Measurements from ENCODE around the gene PGAP3. TPM values are rescaled to one million over a fixed set of nuclear protein-coding genes. Genes with fewer than 3 reads are reported as not detected.

PGAP3 gene
- total and polyA plus RNA-seq, 2 donors from 2014 or later = 33.8 to 48.5 TPM

GRCh38 chr17:39651923-39652586 lies 35.8 kb downstream of the PGAP3 start:
- DNase-seq (no peak), FAIRE-seq (no peak)
- Histone ChIP-seq H3K4me1 (ENCODE audit: control insufficient read depth in 2 of 3, insufficient read depth in 2 of 3, low read depth in 1 of 3, low read length in 3 of 3) (peaks cover 0 to 5% (median 0%) of the 10 kb centered on the region in 3 donors), H3K9ac (ENCODE audit: low read length in 3 of 3) (no peak overlapping the region), H3K27me3 (ENCODE audit: control insufficient read depth, insufficient read depth, low read length) (no peaks in the 10 kb centered on the region), H3K27ac (ENCODE audit: low read depth in 2 of 2, low read length in 2 of 2) (no peak overlapping the region), H3K4me3 (ENCODE audit: low read length in 3 of 3) (no peak overlapping the region), H3K9me3 (ENCODE audit: control insufficient read depth in 2 of 3, insufficient read depth in 1 of 3, low read length in 3 of 3) (no peaks in the 10 kb centered on the region), H3K36me3 (ENCODE audit: control insufficient read depth in 2 of 3, insufficient read depth in 3 of 3, low read length in 3 of 3) (peaks cover 0 to 3% (median 2%) of the 10 kb centered on the region in 3 donors)
- intact Hi-C loops (cut with DNase I) = no loop called here
- TF ChIP-seq, protein P1, sequence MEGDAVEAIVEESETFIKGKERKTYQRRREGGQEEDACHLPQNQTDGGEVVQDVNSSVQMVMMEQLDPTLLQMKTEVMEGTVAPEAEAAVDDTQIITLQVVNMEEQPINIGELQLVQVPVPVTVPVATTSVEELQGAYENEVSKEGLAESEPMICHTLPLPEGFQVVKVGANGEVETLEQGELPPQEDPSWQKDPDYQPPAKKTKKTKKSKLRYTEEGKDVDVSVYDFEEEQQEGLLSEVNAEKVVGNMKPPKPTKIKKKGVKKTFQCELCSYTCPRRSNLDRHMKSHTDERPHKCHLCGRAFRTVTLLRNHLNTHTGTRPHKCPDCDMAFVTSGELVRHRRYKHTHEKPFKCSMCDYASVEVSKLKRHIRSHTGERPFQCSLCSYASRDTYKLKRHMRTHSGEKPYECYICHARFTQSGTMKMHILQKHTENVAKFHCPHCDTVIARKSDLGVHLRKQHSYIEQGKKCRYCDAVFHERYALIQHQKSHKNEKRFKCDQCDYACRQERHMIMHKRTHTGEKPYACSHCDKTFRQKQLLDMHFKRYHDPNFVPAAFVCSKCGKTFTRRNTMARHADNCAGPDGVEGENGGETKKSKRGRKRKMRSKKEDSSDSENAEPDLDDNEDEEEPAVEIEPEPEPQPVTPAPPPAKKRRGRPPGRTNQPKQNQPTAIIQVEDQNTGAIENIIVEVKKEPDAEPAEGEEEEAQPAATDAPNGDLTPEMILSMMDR (IDR thresholded peaks at IDR 0.05; ENCODE audit: borderline replicate concordance, extremely low read depth, insufficient read depth) = no peak

GRCh38 chr17:39650121-39650579 lies 37.7 kb downstream of the PGAP3 start:
- TF ChIP-seq, protein P1 (IDR thresholded peaks at IDR 0.05; ENCODE audit: borderline replicate concordance, extremely low read depth, insufficient read depth) = no peak

DNA sequence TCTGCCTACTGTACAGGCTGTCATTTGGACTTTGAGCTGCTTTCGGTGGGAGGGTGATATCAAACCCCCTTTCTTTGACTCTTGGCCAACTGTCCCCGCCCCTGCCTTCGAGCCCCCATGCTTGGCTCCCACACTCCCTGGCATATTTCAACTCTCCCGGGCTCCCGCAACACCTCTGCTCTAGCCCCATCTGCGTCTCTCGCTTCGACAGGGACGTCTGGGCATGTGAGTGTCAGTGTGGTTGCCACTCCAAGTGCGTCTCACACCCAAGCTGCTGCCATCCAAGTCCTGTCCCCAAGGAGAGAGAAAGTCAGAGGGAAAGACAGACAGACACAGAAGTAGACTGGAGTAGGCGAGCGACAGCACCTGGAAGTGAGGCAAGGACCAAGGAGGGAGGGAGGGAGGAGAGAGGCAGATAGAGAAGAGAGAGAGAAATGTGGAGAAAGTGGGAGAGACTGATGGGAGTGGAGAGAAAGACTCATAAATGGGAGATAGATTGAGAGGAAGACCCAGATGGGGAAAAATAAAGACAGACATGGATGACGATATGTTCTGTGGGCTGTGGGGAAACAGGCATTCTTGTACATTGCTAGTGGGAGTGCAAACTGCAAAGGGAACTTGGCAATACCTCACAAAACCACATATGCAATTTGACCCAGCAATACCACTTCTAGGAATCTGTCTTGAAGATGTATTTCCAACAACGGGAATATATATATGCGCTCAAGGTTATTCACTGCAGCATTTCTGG lies 39.1 kb downstream of the PGAP3 start:
- H3K4me1 ChIP-seq (ENCODE audit: control insufficient read depth in 2 of 3, insufficient read depth in 2 of 3, low read depth in 1 of 3, low read length in 3 of 3) = peaks cover 0 to 5% (median 0%) of the 10 kb centered on the region in 3 donors
- FAIRE-seq (no peak), DNase-seq (no peak)
- intact Hi-C loops (cut with DNase I) = no loop called here
- H3K4me3 ChIP-seq (ENCODE audit: low read length in 3 of 3) = no peak overlapping the region
- no peak overlapping the region for H3K9ac ChIP-seq (ENCODE audit: low read length in 3 of 3)
- no peaks in the 10 kb centered on the region for H3K9me3 ChIP-seq (ENCODE audit: control insufficient read depth in 2 of 3, insufficient read depth in 1 of 3, low read length in 3 of 3)
- H3K36me3 ChIP-seq (ENCODE audit: control insufficient read depth in 2 of 3, insufficient read depth in 3 of 3, low read length in 3 of 3) = peaks cover 0 to 3% (median 2%) of the 10 kb centered on the region in 3 donors
- H3K27ac ChIP-seq (ENCODE audit: low read depth in 2 of 2, low read length in 2 of 2) = no peak overlapping the region
- TF ChIP-seq, protein P1 (IDR thresholded peaks at IDR 0.05; ENCODE audit: borderline replicate concordance, extremely low read depth, insufficient read depth) = no peak
- no peaks in the 10 kb centered on the region for H3K27me3 ChIP-seq (ENCODE audit: control insufficient read depth, insufficient read depth, low read length)

More at GRCh38 chr17:39650121-39650579, 37.7 kb downstream of the PGAP3 start:
- Histone ChIP-seq H3K9ac (ENCODE audit: low read length in 3 of 3) (no peak overlapping the region), H3K36me3 (ENCODE audit: control insufficient read depth in 2 of 3, insufficient read depth in 3 of 3, low read length in 3 of 3) (peaks cover 0 to 3% (median 2%) of the 10 kb centered on the region in 3 donors), H3K9me3 (ENCODE audit: control insufficient read depth in 2 of 3, insufficient read depth in 1 of 3, low read length in 3 of 3) (no peaks in the 10 kb centered on the region), H3K4me3 (ENCODE audit: low read length in 3 of 3) (no peak overlapping the region), H3K4me1 (ENCODE audit: control insufficient read depth in 2 of 3, insufficient read depth in 2 of 3, low read depth in 1 of 3, low read length in 3 of 3) (peaks cover 0 to 5% (median 0%) of the 10 kb centered on the region in 3 donors), H3K27me3 (ENCODE audit: control insufficient read depth, insufficient read depth, low read length) (no peaks in the 10 kb centered on the region), H3K27ac (ENCODE audit: low read depth in 2 of 2, low read length in 2 of 2) (no peak overlapping the region)
- intact Hi-C loops (cut with DNase I) = no loop called here
- FAIRE-seq (no peak), DNase-seq (no peak)

Data from kidney (tissue), 14 donors.